Measurements from ENCODE around the gene SEL1L.

GRCh38 chr14:81458352-81458751 is 75.3 kb downstream of the SEL1L start:
- TF ChIP-seq NFRKB (IDR thresholded peaks at IDR 0.05) (no peak), MYC (CRISPR knock-in tag; IDR thresholded peaks at IDR 0.05; ENCODE audit: borderline replicate concordance) (no peak)
